T1000 (cell line): ENCODE data around the gene KCNK6.
"Not testable (repeated sequence)": the region's sequence is repeated elsewhere in the genome, so short reads cannot be mapped to it uniquely, and the experiment has no call there.

Experiments
- DNase-seq: peaks from one replicate; lab custom pipeline; 2025; ENCODE audit warnings: mixed read lengths; lab: John Stamatoyannopoulos, UW

Gene KCNK6

DNA sequence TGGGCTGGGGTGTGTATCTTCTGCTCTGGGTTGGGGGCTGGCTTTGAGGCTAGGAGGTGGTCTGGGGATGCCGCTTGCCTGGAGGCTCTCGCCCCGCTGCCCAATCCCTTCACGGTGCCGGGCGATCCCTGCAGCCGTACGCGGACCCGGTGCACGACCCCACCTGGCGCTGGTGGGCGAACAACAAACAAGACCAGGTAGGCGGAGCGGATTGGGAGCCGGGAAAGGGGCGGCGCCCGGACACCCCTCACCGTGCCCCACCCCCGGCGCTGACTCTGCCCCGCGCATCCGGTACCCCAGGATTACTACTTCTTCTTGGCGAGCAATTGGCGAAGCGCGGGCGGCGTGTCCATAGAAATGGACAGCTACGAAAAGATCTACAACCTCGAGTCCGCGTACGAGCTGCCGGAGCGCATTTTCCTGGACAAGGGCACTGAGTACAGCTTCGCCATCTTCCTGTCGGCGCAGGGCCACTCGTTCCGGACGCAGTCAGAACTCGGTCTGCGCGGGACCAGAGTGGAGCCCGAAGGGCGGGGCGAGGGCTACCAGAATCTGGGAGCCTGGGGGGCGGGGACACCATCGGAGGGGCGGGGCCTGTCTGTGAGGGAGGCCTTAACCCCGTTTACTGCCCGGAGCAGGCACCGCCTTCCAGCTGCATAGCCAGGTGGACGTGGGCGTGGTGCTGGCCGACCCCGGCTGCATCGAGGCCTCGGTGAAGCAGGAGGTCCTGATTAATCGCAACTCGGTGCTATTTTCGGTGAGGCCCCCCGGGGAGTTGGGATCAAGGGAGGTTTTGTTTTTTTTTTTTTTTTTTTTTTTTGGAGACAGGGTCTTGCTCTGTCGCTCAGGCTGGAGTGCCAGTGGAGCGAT is 42.7 kb downstream of the KCNK6 start:
- peak; percentile 73 for DNase-seq

DNA sequence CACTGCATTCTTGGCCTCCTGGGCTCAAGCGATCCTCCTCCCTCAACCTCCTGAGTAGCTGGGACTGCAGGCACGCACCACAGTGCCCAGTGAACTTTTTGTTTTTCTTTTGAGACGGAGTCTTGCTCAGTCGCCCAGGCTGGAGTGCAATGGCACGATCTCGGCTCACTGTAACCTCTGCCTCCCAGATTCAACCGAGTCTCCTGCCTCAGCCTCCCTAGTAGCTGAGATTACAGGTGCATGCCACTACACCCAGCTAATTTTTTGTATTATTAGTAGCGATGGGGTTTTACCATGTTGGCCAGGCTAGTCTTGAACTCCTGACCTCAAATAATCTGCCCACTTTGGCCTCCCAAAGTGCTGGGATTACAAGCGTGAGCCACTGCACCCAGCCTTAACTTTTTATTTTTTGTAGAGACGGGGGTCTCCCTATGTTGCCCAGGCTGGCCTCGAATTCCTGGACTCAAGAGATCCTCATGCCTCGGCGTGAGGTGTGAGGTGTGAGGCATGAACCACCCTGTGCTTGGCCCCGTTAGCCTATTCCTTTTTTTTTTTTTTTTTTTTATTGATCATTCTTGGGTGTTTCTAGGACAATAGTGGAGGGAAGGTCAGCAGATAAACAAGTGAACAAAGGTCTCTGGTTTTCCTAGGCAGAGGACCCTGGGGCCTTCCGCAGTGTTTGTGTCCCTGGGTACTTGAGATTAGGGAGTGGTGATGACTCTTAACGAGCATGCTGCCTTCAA is 43.5 kb downstream of the KCNK6 start:
- not testable (repeated sequence) for DNase-seq

DNA sequence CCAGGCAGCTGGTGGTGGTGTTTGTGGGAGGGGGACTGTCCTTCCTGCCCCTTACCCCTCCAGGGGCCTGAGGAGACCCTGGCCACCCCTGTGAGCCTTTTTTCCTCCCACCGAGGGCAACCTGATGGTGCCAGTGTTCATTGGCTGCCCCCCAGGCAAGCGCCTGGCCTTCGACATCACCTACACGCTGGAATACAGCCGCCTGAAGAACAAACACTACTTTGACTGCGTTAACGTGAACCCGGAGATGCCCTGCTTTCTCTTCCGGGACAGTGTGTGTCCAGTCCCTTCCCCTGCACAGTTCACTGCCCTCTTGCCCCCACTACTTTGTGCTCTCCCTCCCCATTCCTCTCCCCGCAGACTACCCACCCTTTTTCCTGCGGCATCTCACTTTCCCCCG is 47.4 kb downstream of the KCNK6 start:
- DNase-seq = no peak

DNA sequence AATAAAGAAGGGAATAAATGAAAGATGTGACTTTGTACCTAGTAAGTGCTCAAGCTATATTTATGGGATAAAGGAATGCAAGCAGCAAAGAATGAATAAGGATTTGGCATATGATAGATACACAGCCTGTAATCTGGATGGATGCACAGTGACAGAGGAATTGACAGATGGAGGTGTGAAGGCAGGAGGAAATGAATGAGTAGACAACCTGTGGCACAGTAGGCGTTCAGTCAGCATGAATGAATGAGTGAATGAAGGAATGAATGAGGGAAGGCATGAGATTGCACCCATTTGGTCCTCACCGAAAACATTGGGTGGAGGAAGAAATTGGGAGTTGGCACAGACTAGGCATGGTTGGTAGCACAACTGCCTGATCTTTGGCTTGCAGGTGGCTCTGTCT is 49.9 kb downstream of the KCNK6 start:
- no peak for DNase-seq

DNA sequence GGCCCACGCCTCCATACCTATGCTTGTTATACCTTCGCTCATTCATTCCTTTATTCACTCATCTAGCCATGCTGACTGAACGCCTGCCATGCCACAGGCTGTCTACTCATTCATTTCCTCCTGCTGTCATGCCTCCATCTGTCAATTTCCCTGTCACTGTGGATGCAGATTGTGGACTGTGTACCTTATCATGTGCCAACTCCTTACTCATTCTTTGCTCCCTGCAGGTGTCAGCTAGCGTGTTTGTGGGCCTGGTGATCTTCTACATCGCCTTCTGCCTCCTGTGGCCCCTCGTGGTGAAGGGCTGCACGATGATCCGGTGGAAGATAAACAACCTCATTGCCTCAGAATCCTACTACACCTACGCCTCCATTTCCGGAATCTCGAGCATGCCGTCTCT is 50.7 kb downstream of the KCNK6 start:
- DNase-seq = no peak

DNA sequence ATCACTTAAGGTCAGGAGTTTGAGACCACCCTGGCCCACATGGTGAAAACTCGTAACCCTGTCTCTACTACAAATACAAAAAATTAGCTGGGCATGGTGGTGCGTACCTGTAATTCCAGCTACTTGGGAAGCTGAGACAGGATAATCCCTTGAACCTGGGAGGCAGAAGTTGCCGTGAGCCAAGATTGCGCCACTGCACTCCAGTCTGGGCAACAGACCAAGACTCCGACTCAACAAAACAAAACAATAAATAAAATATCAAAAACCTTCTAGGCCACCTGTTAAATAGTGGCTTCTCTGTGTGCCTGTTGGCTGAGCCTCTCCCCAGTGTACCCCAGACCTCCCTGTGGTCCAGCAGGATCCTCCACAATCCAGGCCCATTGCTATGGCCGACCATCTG is 51.4 kb downstream of the KCNK6 start:
- DNase-seq = no peak

DNA sequence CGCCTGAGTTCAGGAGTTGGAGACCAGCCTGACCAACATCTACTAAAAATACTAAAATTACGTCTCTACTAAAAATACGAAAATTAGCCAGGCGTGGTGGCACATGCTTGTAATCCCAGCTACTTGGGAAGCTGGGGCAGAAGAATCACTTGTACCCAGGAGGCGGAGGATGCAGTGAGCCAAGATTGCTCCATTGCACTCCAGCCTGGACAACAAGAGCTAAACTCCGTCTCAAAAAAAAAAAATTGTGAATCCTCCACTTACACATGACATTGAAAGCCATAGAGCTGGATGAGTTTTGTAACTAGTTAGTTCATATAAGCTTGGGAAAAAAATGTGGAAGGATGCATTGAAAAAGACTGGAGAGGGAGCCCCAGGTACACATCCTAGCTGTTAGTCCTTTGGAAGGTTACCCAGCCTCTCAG is 54.3 kb downstream of the KCNK6 start:
- DNase-seq = no peak

DNA sequence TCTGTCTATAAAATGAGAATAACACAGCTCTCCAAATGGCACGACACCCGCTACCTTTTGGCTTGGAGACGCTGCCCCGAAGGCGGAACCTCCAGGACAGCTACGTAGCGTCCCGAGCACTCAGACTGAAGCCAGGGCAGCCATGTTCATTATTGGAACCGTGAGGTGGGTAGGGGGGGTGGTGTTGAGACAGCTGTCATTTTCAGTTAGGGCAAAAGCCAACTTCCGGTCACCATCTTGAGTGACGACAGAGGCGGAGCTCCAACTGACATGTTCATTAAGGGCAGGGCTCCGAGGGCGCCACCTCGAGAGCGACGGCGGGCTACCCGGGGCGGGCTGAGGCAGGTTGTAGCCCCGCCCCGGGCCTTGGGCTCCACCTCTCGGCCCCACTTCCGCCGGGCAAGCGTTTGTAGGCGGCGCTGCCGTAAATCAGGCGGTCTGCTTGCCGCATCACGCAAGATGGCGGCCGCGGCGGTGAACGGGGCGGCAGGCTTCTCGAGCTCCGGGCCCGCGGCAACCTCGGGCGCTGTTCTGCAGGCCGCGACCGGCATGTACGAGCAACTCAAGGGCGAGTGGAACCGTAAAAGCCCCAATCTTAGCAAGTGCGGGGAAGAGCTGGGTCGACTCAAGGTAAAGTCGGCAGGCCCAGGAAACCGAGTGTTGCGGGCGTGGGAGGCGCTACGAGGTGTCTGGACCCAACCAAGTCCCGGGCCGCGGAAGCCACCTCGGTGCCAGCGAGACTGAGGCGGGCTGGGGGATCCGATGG is 54.9 kb downstream of the KCNK6 start, which contains the start of gene PSMD8:
PSMD8 (plus strand) TSS at position 240 of the 766 bp plus-strand sequence; CDS start at position 271, 31 bp downstream.
- DNase-seq = peak; percentile 97

DNA sequence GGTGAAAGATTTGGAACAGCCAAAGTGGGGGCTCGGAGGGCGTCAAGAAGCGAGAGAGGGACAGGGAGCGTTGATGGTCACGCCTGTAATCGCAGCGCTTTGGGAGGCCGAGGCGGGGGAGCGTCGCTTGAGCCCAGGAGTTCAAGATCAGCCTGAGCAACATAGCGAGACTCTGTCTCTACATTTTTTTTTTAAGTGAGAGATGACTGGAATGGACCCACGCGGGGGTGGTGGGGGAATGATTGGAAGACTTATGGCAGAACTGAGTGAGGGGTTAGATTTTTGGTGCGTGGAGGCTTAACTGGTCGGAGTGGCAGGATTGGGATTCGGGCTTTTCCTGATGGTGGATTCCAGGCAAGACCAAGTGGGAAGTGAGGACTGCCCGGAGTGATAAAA is 55.5 kb downstream of the KCNK6 start:
- DNase-seq = no peak

DNA sequence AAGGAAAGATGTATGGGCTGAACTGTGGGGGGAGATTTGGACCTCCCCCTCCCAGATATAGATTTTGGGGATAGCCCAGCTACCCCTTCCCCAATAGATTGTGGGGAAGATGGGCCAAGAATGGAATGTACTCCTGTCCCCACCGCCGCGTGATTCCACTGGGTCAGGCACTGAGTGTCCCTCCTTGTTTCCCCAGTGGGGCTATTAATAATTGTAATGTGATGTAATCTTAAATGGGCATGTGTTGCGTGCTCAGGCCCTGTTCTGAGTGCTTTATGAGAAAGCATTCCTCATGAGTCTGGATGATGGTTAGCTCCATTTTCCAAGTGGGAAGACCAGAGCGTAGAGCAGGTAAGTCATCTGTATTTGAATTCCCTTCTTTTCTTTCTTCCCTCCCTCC is 56.1 kb downstream of the KCNK6 start:
- no peak for DNase-seq

DNA sequence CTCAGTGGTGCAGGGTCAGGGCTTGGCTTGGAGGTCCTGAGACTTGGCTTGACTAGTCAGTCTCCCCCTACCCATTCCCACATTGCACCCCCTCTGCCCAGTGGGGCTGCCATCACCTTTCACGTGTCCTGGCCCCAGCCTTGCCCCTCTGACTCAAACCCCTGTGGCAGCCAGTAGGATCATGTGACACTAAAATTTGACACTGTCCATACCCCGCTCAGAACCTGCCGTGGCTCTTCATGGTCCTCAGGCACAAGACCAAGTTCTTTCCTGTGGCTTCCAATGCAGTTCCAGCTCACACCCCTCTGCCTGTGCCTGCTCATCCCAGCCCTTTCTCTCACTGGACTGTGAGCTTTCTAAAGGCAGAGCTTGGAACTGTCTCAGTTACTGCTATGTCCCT is 56.9 kb downstream of the KCNK6 start:
- DNase-seq = no peak

DNA sequence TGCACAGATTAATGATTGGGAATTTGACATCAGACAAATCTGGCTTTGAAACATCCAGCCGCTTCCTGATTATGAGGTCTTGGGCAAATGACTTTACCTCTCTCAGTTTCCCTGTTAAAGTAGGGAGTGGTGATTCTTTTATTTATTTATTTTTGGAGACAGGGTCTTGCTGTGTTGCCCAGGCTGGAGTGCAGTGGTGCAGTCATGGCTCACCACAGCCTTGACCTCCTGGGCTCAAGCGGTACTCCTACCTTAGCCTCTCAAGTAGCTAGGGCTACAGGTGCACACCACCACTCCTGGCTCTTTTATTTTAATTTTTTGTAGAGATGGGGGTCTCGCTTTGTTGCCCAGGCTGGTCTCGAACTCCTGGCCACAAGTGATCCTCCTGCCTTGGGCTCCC is 57.4 kb downstream of the KCNK6 start:
- no peak for DNase-seq

DNA sequence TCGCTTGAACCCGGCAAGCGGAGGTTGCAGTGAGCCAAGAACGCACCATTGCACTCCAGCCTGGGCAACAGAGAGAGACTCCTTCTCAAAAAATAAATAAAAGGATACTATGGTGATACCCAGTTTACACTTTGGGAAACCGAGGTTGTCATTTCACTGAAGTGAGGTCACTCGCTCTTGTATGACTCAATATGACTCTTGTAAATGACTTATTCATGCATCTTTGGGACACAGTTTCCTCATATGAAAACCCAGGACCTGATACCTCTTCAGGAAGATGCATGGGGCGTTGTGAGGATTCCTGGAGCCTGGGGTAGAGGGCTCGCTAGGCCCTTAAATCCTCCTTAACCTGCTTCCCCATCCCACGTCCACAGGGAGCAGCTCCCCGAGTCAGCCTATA is 59.2 kb downstream of the KCNK6 start:
- no peak for DNase-seq

DNA sequence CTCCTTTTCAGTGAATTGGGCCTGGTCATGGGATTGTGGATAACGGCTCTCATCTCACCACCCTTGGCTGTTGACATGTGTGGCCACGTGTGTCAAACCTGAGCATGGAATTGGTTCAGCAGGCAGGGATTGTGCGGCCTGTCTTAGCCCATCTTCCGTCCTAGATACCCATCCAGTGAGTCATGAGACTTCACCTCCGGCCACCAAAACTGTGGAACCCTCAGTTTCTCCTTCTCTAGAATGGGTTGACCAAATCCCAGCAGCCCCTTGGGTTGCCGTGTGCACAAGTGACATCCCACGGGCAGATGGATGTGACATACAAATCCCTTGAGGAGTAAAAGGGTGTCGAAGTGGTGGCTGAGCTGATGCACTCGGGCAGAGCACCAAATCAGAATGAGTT is 61.5 kb downstream of the KCNK6 start:
- no peak for DNase-seq
